Left renal cortex interstitium (tissue), 4 donors: ENCODE measurements around the gene ILDR2. TPM values are rescaled to one million over a fixed set of nuclear protein-coding genes. Genes with fewer than 3 reads are reported as not detected.
"Not testable (repeated sequence)": the region's sequence is repeated elsewhere in the genome, so short reads cannot be mapped to it uniquely, and the experiment has no call there.

ENCODE experiments used
- DNase-seq, 4 donors: peaks; one replicate each; pipeline ENCODE4 v3.0.0-alpha.2; 2013; ENCODE audit warnings: low read depth in 4 of 4, low spot score in 2 of 4, missing footprints in 1 of 4
- polyA plus RNA-seq, 4 donors: library from polyadenylated mRNA; unstranded; fragments of 120-200 nt; gene quantifications; one replicate each; pipeline ENCODE4 v1.2.1, GENCODE V29; 2013; ENCODE audit not compliant: insufficient read length in 4 of 4

The ILDR2 gene
- polyA plus RNA-seq, 4 donors = 12.0 to 16.3 (median 14.0) TPM

- DNase-seq = no peak
Measured at GRCh38 chr1:166900987-166901386, 74.4 kb downstream of the ILDR2 start.

GRCh38 chr1:166899769-166900168, 75.6 kb downstream of the ILDR2 start:
- no peak for DNase-seq

- DNase-seq = no peak
Measured at GRCh38 chr1:166895766-166896165, 79.6 kb downstream of the ILDR2 start.

GRCh38 chr1:166889776-166890175, 85.6 kb downstream of the ILDR2 start:
- no peak for DNase-seq

GRCh38 chr1:166888373-166889111, 86.8 kb downstream of the ILDR2 start:
- DNase-seq = no peak

- no peak for DNase-seq
Measured at GRCh38 chr1:166884971-166885370, 90.4 kb downstream of the ILDR2 start.

- peak in 2 of 4 donors; percentile 24 to 46 for DNase-seq
Measured at GRCh38 chr1:166884040-166884642, 91.2 kb downstream of the ILDR2 start.

GRCh38 chr1:166882893-166883292, 92.4 kb downstream of the ILDR2 start:
- no peak for DNase-seq

- not testable (repeated sequence) for DNase-seq
Measured at GRCh38 chr1:166878173-166878917, 97.0 kb downstream of the ILDR2 start.

GRCh38 chr1:166876540-166876838, 98.9 kb downstream of the ILDR2 start:
- DNase-seq = no peak

- peak; percentile 85 to 98 (median 92) for DNase-seq
Measured at GRCh38 chr1:166875734-166876539, 99.4 kb downstream of the ILDR2 start, which contains the start of gene TADA1. Gene TADA1 (minus strand): TSS chr1:166876264. CDS start chr1:166876233, 31 bp downstream.

GRCh38 chr1:166875302-166875733, 100.0 kb downstream of the ILDR2 start:
- peak in 1 of 4 donors; percentile 4 for DNase-seq

GRCh38 chr1:166874464-166874863, 100.9 kb downstream of the ILDR2 start:
- DNase-seq = no peak

GRCh38 chr1:166870584-166870983, 104.8 kb downstream of the ILDR2 start:
- DNase-seq = no peak

- DNase-seq = no peak
Measured at GRCh38 chr1:166869318-166870099, 105.8 kb downstream of the ILDR2 start.

- DNase-seq = no peak
Measured at GRCh38 chr1:166868639-166869038, 106.7 kb downstream of the ILDR2 start.

- no peak for DNase-seq
Measured at GRCh38 chr1:166865926-166866325, 109.4 kb downstream of the ILDR2 start.

GRCh38 chr1:166859597-166859996, 115.7 kb downstream of the ILDR2 start:
- no peak for DNase-seq

- DNase-seq = no peak
Measured at GRCh38 chr1:166858726-166859419, 116.5 kb downstream of the ILDR2 start.
